B cell (primary cell): ENCODE data around the gene SCGN. TPM values are rescaled to one million over a fixed set of nuclear protein-coding genes. Genes with fewer than 3 reads are reported as not detected.

Experiments used
- ATAC-seq: fragments of 200-7000 bp; cut with Tn5 transposase; one replicate; pipeline ENCODE4 v1.10.0; 2021; ENCODE audit warnings: low read depth, mild to moderate bottlenecking, moderate number of reproducible peaks, moderate library complexity
- CTCF ChIA-PET: fragments of 350-600 bp; sonication (Branson Sonifier 250); formaldehyde crosslinking; loops from one replicate; lab custom pipeline; 2021; ENCODE audit warnings: antibody characterized with exemption, inconsistent platforms; lab: Charles Lee
- POLR2A ChIA-PET: fragments of 350-600 bp; sonication (Branson Sonifier 250); formaldehyde crosslinking; loops from one replicate; lab custom pipeline; 2021; ENCODE audit warnings: antibody characterized with exemption; lab: Charles Lee
- DNase-seq: peaks from one replicate; pipeline ENCODE4 v3.0.0; 2013
- H2AFZ ChIP-seq: 2 replicates; pipeline ENCODE4 v1.6.1; 2012; ENCODE audit warnings: mild to moderate bottlenecking, low read depth, low read length; ENCODE audit not compliant: insufficient read depth, poor library complexity, severe bottlenecking
- H3K27ac ChIP-seq, 2 donors: 1 replicate in 1 of 2; 2 replicates in 1 of 2; pipeline ENCODE4 v1.5.1; 2012 to 2013; ENCODE audit warnings: low read length in 2 of 2, mild to moderate bottlenecking in 2 of 2, moderate library complexity in 1 of 2
- H3K27me3 ChIP-seq, 4 experiments: fragments of 200-600 bp in 1 of 4; sonication (generic) in 1 of 4; replicated peaks in 1 of 4; 1 replicate in 2 of 4; 2 replicates in 2 of 4; pipeline versions ENCODE4 v1.6.1 to v1.7.0; 2013 to 2016; ENCODE audit warnings: low read length in 3 of 4, mild to moderate bottlenecking in 2 of 4, mixed read lengths in 1 of 4, moderate library complexity in 1 of 4; ENCODE audit not compliant: insufficient read depth in 4 of 4, control insufficient read depth in 3 of 4; ENCODE audit errors: control extremely low read depth in 1 of 4
- H3K36me3 ChIP-seq, 2 experiments: replicated peaks in 1 of 2; 1 replicate in 1 of 2; 2 replicates in 1 of 2; pipeline versions ENCODE4 v1.6.1 to v1.7.1; 2013; ENCODE audit warnings: low read length in 1 of 2; ENCODE audit not compliant: insufficient read depth in 2 of 2, control insufficient read depth in 1 of 2; ENCODE audit errors: control extremely low read depth in 1 of 2, extremely low read depth in 1 of 2
- H3K4me1 ChIP-seq, 2 donors: fragments of 200-600 bp in 1 of 2; sonication (generic) in 1 of 2; 1 replicate in 1 of 2; 2 replicates in 1 of 2; pipeline versions ENCODE4 v1.5.1 to v1.6.1; 2013 to 2017; ENCODE audit warnings: low read length in 2 of 2; ENCODE audit not compliant: control insufficient read depth in 2 of 2, insufficient read depth in 2 of 2
- H3K4me2 ChIP-seq: replicated peaks from 2 replicates; pipeline ENCODE3; 2012; ENCODE audit warnings: mild to moderate bottlenecking, low read depth, low read length; ENCODE audit not compliant: poor library complexity, severe bottlenecking
- H3K4me3 ChIP-seq, 5 experiments: fragments of 200-600 bp in 1 of 5; sonication (generic) in 1 of 5; 1 replicate in 3 of 5; 2 replicates in 2 of 5; pipeline versions ENCODE4 v1.5.1 to v1.7.0; 2011 to 2016; ENCODE audit warnings: low read length in 4 of 5, mild to moderate bottlenecking in 4 of 5, low read depth in 2 of 5, control low read depth in 1 of 5, moderate library complexity in 1 of 5; ENCODE audit not compliant: insufficient read depth in 1 of 5; ENCODE audit errors: control extremely low read depth in 1 of 5, extremely low read depth in 1 of 5
- H3K79me2 ChIP-seq: fragments of 200-600 bp; sonication (generic); one replicate; pipeline ENCODE4 v1.6.0; 2016; ENCODE audit warnings: low read length; ENCODE audit not compliant: control insufficient read depth, insufficient read depth
- H3K9ac ChIP-seq: fragments of 200-600 bp; sonication (generic); 2 replicates; pipeline ENCODE4 v1.6.1; 2017; ENCODE audit warnings: mild to moderate bottlenecking, low read length, moderate library complexity
- H3K9me3 ChIP-seq, 3 donors: one replicate each; pipeline versions ENCODE4 v1.6.1 to v1.7.1; 2013; ENCODE audit warnings: low read length in 2 of 3; ENCODE audit not compliant: control insufficient read depth in 2 of 3, insufficient read depth in 1 of 3; ENCODE audit errors: control extremely low read depth in 1 of 3
- H4K20me1 ChIP-seq: 2 replicates; pipeline ENCODE4 v1.6.0; 2012; ENCODE audit warnings: mild to moderate bottlenecking, low read length; ENCODE audit not compliant: insufficient read depth, control insufficient read depth, poor library complexity, severe bottlenecking
- H3K27ac Mint-ChIP-seq: one replicate; pipeline ENCODE4 v1.8.0; 2021; ENCODE audit warnings: mixed read lengths
- H3K27me3 Mint-ChIP-seq: one replicate; pipeline ENCODE4 v1.8.0; 2021; ENCODE audit warnings: mixed read lengths
- H3K4me1 Mint-ChIP-seq: one replicate; pipeline ENCODE4 v1.8.0; 2021; ENCODE audit warnings: mixed read lengths
- H3K4me3 Mint-ChIP-seq: one replicate; pipeline ENCODE4 v1.8.0; 2021; ENCODE audit warnings: mixed read lengths
- H3K9me3 Mint-ChIP-seq: one replicate; pipeline ENCODE4 v1.8.0; 2022; ENCODE audit warnings: mixed read lengths; ENCODE audit not compliant: insufficient read depth
- CTCF ChIP-seq: fragments of 200-600 bp; IDR thresholded peaks from one replicate; pipeline ENCODE4 v1.8.0; 2022; ENCODE audit warnings: antibody characterized with exemption, mild to moderate bottlenecking
- EZH2 ChIP-seq: IDR thresholded peaks from 2 replicates; pipeline ENCODE4 v1.6.1; 2012; ENCODE audit warnings: borderline replicate concordance, low read depth, mild to moderate bottlenecking, moderate library complexity, low read length; ENCODE audit not compliant: insufficient read depth, poor library complexity, severe bottlenecking
- WGBS: methylation state at CpG from one replicate; pipeline ENCODE4 v1.1.5; 2013; ENCODE audit warnings: missing lambda C conversion rate; ENCODE audit not compliant: insufficient coverage; 5-methylcytosine and 5-hydroxymethylcytosine counted together
- intact Hi-C: fragments of 100-400 bp; cut with micrococcal nuclease; formaldehyde crosslinking; loops from one replicate; pipeline ENCODE4 v1.10.0; 2022
- polyA plus RNA-seq: library from polyadenylated mRNA; depleted of rRNA; stranded (reverse); fragments of >200 nt; gene quantifications from 2 replicates; pipeline ENCODE4 v1.2.3, GENCODE V29; 2012
- total RNA-seq, 2 donors: library from RNA; stranded (reverse); fragments of 120-200 nt in 1 of 2; gene quantifications; 1 replicate in 1 of 2; 2 replicates in 1 of 2; pipeline versions ENCODE4 v1.2.3 to v1.2.4, GENCODE V29; 2013 to 2022

SCGN gene
- total and polyA plus RNA-seq, 2 donors (not counting 1 experiment from before 2014, with no cell fraction given): not detected

GRCh38 chr6:25665455-25665854 lies 13.4 kb downstream of the SCGN start:
- TF ChIP-seq EZH2 (no peak), CTCF (no peak)
- Histone ChIP-seq H4K20me1 (no peaks in the 10 kb centered on the region), H3K36me3 (no peaks in the 10 kb centered on the region), H3K4me3 (no peak overlapping the region), H3K27me3 (peaks cover 0 to 10% (median 6%) of the 10 kb centered on the region in 4 experiments), H3K27ac (no peak overlapping the region), H3K4me2 (no peak overlapping the region), H2AFZ (no peak overlapping the region), H3K9ac (no peak overlapping the region), H3K4me1 (no peaks in the 10 kb centered on the region), H3K9me3 (no peaks in the 10 kb centered on the region), H3K79me2 (no peaks in the 10 kb centered on the region)
- H3K9me3 Mint-ChIP-seq: no peaks in the 10 kb centered on the region
- H3K27me3 Mint-ChIP-seq: peaks cover 46% of the 10 kb centered on the region
- ChIA-PET CTCF (no interaction called here), POLR2A (no interaction called here)
- no peak overlapping the region for H3K4me3 Mint-ChIP-seq
- intact Hi-C loops: no loop called here
- no peak for ATAC-seq
- DNase-seq: no peak
- H3K27ac Mint-ChIP-seq: no peak overlapping the region
- WGBS: 96% methylated on average over 3 of the region's 4 CpGs
- H3K4me1 Mint-ChIP-seq: no peaks in the 10 kb centered on the region

DNA sequence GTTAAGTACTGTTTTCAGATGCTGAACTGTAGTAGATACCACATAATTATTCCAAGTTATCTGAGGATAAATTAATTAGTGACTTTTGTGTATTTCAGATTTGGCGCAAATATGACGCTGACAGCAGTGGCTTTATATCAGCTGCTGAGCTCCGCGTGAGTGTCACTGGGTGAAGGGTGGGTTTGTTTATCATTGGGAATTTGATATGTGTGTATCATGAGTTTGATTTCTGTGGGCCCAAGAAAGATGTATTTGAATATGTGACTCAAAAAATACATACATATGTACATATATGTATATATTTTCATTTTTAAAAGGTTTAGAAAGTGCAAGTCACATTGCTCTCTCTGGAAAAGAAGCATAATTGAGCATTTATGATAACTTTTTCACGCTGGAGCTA lies 17.4 kb downstream of the SCGN start:
- Histone ChIP-seq H3K4me1 (no peaks in the 10 kb centered on the region), H3K4me2 (no peak overlapping the region), H3K9me3 (no peaks in the 10 kb centered on the region), H2AFZ (no peak overlapping the region), H4K20me1 (no peaks in the 10 kb centered on the region), H3K36me3 (no peaks in the 10 kb centered on the region), H3K79me2 (no peaks in the 10 kb centered on the region), H3K9ac (no peak overlapping the region), H3K27ac (no peak overlapping the region), H3K27me3 (peaks cover 0 to 13% (median 5%) of the 10 kb centered on the region in 4 experiments), H3K4me3 (no peak overlapping the region)
- TF ChIP-seq CTCF (no peak), EZH2 (no peak)
- ChIA-PET POLR2A (no interaction called here), CTCF (no interaction called here)
- no peak for ATAC-seq
- Mint-ChIP-seq H3K4me3 (no peak overlapping the region), H3K27me3 (peaks cover 36% of the 10 kb centered on the region), H3K4me1 (no peaks in the 10 kb centered on the region), H3K9me3 (no peaks in the 10 kb centered on the region), H3K27ac (no peak overlapping the region)
- no peak for DNase-seq
- WGBS: 100% methylated on average over 1 of the region's 5 CpGs
- intact Hi-C loops: no loop called here
